Suppressor macrophage (primary cell): Measurements from ENCODE around the gene PLCB3.

Experiments
- DNase-seq, 4 experiments: peaks; one replicate each; pipeline ENCODE4 v3.0.0-alpha.2; 2020 to 2022

PLCB3 gene

DNA sequence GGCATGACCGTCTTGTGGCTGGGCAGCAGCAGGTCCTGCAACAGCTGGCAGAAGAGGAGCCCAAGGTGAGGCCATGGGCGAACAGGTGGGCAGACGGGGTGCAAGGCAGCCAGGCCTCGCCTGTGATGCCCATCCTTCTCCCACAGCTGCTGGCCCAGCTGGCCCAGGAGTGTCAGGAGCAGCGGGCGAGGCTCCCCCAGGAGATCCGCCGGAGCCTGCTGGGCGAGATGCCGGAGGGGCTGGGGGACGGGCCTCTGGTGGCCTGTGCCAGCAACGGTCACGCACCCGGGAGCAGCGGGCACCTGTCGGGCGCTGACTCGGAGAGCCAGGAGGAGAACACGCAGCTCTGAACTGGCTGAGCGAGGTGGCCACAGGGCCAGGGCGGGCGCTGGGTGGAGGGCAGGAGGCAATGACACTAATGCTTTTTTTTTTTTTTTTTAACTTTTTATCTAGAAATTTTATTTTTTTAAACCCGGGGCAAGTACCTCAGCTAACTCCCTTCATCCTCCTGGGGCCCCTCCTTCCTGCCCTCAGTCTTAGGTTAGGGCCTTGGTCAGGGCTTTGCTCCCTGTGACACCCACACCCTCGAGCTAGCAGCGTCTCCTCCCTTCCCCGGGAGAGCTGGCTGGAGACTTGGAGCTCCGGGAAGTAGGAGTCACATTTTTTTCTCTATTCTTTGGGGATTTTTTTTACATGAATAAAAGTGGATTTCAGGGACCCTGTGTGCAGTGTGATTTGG lies 16.0 kb downstream of the PLCB3 start:
- DNase-seq, result no peak

DNA sequence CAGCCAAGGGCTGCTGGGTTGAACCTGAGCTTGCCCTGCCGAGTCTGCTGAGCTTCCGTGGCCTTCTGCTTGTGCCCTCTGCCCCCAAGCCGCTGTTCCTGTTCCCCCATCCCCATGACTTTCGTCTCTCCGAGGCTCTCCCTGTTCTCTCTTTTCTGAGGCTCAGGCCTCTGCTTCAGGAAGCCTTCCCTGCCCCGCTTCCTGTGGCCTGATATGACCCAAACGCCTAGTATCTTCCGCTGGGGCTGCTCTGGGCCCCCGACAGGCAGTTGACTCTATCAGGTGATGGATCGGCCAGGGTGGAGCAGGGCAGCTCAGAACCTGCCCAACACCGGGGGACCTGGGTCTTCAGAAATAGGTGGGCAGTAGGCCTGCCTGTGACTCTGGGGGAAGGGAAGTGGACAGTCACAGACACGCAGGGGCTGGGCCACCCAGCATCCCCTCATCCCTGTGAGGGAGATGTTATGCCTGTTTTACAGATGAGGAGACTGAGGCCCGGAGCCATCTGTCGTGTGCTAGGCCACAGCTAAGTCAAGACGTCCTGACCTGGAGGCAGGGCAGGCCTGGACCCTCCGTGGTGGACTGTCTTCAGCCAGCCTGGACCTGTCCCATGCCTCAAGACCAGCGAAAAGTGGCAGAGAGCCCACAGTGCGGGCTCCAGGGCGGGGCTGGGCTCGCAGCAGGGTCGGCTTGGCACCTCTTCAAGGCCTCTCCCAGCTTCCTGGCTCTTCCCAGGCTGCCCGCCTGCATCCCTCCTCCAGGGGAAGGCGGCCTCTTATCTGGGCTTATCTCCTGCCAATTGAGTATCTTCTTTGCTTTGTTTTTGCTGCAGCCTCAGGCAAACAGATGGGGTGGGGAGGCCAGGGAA lies 16.9 kb downstream of the PLCB3 start:
- DNase-seq, result peak; percentile 57 to 79 (median 78)

DNA sequence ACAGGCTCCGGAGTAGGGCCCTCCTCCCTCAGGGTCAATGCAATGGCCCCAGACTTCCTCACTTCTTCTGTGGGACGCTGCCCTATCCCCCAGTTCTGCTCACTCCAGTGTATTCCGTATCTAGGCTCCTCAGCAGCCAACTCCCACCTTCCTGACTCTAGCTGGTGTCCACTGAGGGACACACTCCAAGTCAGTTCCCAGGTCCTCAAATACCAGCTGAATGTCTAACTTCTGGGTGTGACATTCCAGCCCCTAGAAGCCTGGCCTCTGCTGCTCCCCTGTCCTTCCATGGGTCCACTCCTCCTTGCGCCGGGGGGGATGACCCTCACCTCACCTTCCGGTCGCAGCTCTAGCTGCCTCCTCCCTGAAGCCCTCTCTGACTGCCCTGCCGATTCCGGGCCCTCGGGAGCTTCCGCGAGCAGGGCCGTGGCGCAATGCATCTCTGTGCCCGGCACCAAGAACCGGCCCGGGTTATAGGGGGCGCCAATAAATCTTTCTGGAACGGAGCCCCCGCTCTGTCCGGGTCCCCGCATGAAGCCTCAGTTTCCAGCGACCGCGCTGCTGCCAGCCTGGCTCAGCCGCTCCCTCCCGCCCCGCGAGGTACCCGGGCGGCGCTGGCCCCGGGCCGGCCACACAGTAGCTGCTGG lies 17.7 kb downstream of the PLCB3 start:
- peak; percentile 64 to 83 (median 79) for DNase-seq

DNA sequence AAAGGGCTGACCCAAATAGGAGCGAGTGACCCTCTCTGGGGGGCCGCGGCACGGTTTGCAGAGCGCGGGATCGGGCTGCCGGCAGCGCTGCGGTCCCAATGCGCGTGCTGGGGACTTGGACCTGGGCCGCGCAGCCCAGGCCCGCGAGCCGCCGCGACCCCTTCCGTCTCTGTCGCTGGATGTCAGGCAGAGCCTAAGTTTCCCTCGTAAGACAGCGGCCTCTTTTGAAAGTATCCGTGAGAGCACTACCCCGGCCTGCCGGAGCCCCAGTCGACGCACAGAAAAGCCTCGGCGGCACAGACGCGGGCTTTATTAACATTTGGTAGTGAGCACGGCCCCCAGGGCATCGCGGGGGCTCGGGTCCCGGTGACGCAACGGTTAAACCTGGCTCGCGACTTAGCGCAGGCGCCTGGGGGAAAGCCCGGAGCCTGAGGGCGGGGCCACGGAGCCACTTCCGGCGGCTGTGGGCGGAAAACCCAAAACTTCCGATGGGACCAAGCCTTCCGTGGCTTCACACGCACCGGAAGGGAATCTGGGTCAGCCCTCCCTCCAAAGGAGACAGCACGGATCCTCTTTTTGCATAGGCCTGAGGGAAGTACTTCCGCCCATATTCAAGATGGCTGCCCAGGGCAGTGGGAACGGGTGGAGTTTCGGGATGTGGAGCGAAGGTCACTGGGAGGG lies 18.4 kb downstream of the PLCB3 start:
- DNase-seq, result peak; percentile 98 to 100 (median 99)

DNA sequence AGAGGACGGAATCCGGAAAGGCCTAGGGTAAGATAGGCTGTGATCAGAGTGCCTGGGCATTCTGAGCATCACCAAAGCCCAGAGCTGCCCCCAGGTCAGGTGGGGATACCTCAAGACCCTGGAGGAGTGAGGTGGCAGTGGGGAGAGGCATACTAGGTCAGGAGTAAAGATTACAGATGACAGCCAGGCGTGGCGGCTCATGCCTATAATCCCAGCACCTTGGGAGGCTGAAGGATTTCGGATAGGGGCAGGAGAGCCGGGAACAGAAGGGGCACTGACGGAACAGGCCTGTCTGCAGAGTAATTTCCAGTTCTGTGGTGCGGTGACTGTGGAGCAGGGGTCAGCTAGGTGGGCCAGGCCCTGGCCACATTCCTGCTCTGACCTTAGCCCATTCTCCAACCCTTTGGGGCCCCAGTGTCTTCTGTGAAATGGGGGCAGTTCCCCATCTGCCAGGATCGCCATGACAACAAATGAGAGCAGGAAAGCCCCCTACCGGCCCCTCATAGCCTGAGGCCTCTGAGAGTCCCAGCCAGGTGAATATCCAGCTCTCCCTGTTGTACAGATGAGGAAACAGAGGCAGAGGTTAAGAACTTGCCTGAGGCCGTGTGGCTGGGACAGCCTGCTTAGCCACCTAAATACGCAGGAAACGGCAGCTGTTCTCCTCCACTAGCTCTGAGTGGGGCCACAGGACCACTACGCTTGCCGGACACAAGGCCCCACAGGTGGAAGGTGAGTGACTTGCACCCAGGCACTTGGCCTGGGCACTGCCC lies 23.9 kb downstream of the PLCB3 start:
- no peak for DNase-seq

DNA sequence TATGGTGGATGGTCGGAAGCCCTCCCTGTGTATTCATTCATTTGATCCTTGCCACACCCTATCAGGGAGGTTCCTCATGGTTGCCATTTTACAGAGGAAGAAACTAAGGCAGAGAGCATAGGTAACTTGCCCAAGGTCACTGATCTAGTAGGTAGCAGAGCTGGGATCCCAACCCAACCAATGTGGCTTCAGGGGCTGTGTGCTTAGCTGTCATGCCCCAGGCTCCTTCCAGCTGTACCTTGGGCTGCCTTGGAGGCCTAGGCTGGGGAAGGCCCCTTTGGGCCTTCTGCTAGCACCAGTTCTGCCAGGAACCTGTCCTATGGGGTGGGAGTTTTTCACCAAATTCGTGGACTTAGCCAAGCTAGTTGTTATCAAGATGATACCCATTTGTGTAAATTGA lies 24.5 kb downstream of the PLCB3 start:
- DNase-seq, result no peak

DNA sequence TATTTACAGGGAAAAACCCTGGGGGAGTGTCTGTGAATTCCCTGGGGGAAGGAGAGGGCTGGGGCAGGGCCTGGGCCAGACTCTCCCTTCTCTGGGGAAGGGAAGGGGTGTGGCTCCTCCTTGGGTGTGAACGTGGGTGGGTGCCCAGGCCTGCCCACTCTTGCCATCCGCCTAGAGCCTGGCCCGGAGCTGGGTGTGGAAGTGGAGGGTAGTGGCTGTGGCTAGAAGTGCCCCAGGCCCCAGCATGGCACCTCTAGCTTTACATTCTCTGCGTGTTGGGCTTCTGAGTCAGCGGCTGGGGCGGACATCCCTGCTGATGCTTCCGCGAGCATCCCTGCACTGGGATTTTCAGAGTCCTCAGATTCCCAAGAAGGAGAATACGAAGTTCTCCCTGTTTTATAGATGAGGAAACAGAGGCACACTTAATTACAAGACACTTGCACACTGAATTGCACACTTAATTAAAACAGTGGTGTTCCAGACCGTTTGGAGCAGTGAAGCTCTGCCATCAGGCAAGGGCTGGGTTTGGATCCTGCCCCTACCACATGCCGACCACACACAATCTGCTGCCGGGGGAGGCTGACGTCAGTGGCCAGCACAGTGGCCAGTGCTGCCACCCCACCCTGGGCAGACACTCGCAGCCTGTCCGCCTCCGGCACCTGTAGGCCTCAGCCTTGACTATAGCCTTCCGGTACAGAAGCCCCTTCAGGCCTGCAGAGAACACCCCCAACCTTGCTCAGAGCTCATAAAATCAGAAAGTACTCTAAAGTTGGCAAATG lies 25.5 kb downstream of the PLCB3 start:
- DNase-seq, result no peak

DNA sequence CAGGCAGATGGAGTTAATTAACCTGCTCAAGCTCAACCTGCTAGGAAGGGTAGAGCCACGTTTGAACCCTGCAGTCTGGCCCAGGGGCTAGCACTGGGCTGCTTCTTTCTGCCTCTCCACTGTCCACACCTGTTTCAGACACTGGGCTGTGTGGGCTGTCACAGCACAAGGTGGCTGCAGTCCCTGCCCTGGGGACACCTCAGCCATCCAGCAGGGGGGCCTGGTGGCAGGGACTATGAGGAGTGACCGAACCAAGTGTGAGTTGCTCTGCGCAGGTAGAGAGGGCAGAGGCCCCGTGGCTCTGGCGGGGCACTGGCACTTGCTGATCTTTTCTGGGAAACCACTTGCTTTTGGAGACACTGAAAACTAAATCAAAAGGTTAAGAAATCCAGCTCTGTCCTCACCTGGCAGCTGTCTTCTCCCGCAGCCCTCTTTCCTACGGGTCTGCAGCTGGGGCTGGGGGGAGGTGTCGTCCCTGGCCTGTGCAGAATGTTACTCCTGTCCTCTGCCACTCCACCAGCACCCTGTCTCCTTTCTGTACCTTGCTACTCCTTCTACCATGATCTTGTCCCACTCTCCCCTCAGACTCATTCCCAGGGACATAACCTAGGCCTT lies 27.4 kb downstream of the PLCB3 start:
- no peak for DNase-seq

DNA sequence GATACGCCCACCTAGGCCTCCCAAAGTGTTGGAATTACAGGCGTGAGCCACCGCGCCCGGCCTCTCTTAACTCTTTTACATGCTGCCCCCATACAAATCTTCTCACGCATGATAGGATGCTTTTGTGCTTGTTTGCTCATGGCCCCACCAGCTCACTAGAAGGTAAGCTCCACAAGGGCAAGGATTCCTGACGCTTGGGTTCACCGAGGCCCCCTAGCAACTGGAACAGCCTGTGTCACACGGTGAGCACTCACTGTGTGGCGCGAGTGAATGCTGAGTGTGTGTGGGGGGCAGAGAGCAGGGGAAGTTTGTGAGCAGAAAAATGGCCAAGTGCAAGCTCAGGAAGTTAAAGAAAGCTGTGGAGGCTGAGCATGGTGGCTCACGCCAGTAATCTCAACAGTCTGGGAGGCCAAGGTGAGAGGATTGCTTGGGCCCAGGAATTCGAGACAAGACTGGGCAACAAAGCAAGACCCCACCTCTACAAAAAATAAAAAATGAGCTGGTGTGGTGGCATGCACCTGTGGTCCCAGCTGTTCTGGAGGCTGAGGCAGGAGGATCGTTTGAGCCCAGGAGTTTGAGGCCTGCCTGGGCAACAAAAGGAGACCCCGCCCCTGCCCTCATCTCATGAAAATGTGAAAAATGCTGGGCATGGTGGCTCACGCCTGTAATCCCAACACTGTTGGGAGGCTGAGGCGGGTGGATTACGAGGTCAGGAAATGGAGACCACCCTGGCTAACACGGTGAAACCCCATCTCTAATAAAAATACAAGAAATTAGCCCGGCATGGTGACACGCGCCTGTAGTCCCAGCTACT lies 30.8 kb downstream of the PLCB3 start:
- DNase-seq, result no peak

DNA sequence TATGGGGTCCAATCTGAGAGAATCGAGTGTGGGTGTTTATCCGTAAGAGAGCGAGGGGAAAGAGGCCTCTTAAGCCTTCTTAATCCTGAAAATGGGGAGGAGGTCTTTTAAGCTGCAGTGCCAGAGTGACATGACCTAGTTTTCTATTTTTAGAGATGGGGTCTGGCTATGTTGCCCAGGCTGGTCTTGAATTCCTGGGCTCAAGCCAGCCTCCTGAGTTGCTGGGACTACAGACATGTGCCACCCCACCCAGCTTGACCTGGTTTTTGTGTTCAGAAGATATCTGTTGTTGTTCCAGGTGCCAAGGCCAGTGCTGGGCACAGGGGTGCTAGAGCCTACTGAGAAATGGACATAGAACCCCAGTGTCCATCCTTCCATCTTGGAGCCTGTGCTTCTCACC lies 31.8 kb downstream of the PLCB3 start:
- DNase-seq, result no peak

DNA sequence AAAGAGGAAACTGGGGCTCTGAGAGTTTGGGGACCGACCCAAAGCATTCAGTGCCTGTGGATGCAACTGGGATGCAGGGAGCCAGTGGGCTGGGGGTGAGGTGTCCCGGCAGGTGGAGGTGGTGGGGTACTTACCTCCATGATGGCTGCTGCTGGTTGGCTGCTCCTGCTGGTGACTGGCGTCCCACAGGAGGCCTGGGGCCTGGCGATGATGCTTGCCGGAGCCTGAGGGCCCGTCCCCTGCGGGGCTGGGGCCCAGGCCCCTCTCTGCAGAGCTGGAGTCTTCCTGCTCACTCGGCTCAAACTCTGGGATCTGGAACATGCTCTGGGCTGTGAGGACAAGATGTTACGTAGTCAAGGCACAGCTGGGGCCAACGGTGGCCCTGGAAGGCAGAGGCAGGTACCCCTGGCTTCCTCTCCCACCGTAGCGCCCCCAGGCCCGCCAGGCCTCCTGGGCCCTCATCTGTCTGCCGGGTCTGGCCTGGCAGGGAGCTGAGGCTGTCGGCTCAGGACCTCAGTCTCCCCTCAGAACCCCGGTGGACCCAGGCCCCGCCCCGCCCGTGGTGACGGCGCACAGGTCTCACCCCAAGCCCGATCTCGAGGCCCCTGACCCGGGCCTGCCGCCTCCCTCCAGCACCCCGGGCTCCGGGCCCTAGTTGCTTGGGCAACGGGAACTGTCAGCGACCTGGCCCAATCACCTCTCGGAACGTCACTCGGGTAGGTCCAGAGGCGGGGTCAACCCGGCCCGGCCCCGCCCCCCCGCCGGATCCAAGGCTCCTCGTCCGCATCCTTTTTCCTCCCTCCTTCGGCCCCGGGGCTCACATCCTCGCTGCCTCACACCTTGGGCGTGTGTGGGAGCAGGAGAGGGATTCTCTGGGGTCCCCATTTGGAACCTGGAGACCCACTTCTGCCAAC lies 33.0 kb downstream of the PLCB3 start, which contains the start of gene BAD:
BAD (minus strand) TSS at position 618 of the 914 bp plus-strand sequence; CDS start at position 321, 297 bp downstream.
- peak; percentile 95 to 98 (median 96) for DNase-seq

DNA sequence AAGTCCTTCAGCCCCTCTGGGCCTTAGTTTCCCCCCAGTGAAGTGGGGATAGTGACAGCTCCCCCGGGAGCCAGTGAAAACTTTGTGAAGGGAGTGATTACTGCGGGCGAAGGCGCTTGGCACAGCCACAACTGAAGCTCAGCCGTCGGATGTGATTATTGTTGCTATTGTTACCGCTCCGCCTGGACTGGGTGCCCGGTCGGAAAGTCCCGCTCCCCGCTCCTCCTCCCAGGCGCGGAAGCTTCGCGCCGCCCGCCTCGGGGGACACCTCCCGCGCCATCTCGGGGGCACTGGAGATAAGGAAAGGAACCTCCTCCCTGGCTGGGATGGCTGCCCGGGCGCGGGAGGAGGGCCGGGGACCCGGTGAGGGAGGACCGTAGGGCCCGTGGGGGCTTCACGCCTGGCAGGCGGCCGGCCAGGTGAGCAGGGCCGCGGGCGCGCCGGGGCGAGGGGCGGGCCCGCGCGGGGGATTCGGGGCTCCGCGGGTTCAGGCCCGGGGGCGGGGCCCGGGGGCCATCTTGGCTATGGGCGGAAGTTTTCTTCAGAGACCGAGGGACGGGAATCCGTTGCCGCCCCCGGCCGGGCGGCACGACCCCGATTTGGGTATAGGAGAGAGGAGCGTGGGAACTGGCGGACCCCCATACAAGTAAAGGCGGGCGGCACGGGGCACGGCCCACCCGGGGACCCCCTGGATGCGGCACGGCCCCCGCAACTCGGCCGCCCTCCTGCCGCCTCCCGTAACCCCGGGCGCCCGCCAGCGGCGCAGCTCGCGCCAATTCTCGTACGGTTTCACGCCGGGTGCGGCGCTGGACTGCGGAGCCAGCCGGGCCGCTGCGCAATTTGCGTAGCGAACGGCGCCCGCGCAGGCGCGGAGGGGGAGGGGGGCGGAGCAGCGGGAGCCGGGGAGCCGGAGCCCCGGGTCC lies 33.9 kb downstream of the PLCB3 start, which contains the start of gene GPR137:
GPR137 (plus strand) TSS at position 887 of the 923 bp plus-strand sequence. CDS start 677 bp downstream, outside the sequence.
- DNase-seq, result peak; percentile 84 to 95 (median 91)

DNA sequence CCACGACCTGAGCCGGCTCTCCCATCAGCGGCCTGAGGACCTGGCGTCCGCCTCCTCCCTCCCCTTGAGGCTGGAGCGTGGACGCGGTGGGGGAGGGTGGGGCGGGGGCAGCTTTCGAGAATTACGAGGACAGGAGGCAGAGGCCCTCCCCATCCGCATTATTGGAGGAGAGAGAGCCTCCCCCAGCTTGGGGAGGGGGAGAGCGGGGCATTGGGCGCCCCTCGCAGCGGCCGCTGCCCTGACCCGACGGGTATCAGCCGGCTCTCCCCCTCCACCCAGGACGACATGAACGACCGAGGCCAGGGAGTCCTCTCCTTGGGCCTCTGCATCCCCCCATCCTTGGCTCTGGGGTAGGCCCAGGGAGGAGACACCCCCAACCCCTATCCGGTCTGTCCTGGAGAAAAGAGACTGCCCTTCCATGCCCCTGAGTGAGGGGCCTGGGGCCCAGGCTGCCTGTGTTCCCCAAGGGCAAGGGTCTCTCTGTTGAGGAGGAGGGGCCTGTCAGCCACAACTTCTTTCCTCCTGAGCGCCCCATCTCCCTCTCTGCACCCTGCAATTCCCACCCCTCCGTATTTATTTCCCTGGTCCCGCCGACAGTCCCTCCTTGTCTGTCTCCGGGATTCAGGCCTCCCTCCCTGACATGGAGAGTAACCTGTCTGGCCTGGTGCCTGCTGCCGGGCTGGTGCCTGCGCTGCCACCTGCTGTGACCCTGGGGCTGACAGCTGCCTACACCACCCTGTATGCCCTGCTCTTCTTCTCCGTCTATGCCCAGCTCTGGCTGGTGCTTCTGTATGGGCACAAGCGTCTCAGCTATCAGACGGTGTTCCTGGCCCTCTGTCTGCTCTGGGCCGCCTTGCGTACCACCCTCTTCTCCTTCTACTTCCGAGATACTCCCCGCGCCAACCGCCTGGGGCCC lies 34.8 kb downstream of the PLCB3 start:
- DNase-seq, result peak in 1 of 4 experiments; percentile 14

DNA sequence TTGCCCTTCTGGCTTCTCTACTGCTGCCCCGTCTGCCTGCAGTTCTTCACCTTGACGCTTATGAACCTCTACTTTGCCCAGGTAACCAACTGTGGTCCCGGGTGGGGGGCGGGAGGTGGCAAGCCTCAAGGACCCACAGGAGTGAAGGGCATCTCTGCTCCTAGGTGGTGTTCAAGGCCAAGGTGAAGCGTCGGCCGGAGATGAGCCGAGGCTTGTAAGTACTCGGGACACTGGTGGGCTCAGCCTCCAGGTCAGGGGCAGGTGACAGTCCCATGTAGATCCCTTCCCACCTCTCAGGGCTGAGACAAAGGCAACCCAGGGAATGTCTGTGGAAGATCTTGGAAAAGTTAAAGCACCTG lies 35.5 kb downstream of the PLCB3 start:
- no peak for DNase-seq

DNA sequence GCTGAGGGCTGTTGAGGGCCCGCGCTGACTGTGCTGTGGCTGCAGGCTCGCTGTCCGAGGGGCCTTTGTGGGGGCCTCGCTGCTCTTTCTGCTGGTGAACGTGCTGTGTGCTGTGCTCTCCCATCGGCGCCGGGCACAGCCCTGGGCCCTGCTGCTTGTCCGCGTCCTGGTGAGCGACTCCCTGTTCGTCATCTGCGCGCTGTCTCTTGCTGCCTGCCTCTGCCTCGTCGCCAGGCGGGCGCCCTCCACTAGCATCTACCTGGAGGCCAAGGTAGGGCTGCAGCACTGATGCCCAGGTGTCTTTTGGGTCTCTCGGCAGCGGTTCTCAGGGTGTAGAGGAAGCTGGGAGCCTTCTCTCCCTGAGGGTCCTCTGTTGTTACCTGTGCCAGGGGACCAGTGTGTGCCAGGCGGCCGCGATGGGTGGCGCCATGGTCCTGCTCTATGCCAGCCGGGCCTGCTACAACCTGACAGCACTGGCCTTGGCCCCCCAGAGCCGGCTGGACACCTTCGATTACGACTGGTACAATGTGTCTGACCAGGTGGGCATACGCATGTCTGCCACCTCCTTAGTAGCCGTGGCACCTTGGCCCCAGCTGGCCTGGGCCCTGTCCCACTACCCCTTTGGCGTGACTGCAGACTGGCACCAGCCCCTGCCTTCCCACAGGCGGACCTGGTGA lies 36.5 kb downstream of the PLCB3 start:
- DNase-seq, result no peak

DNA sequence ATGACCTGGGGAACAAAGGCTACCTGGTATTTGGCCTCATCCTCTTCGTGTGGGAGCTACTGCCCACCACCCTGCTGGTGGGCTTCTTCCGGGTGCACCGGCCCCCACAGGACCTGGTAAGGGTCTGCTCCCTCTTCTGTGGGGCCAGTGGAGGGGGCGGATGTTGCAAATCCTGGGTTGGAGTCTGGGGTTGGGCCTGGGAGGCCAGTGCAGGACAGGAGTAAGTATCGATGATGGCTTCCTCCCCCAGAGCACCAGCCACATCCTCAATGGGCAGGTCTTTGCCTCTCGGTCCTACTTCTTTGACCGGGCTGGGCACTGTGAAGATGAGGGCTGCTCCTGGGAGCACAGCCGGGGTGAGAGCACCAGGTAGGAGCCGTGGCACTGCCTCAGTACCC lies 37.0 kb downstream of the PLCB3 start:
- DNase-seq, result no peak
